RPMI7951 (cell line): ENCODE measurements around the gene AFF1. TPM values are rescaled to one million over a fixed set of nuclear protein-coding genes. Genes with fewer than 3 reads are reported as not detected.

Experiments used
- DNase-seq: peaks from one replicate; pipeline ENCODE4 v3.0.0-alpha.2; 2012; ENCODE audit warnings: low read depth
- total RNA-seq: library from RNA; depleted of rRNA; stranded (reverse); fragments of >200 nt; shearing (Covaris generic); gene quantifications from 2 replicates; pipeline ENCODE4 v1.2.3, GENCODE V29; 2014

AFF1 gene
- total RNA-seq, 1 experiment from 2014 or later = 9.5 TPM

- DNase-seq = no peak
Measured at GRCh38 chr4:86921608-86922252, 13.1 kb upstream of the AFF1 start.

- DNase-seq = peak; percentile 57
Measured at GRCh38 chr4:86924811-86925210, 10.0 kb upstream of the AFF1 start.

- no peak for DNase-seq
Measured at GRCh38 chr4:86926435-86927086, 8.2 kb upstream of the AFF1 start.

- DNase-seq = peak; percentile 88
Measured at GRCh38 chr4:86927843-86928395, 6.9 kb upstream of the AFF1 start.

- no peak for DNase-seq
Measured at GRCh38 chr4:86928400-86929255, 6.2 kb upstream of the AFF1 start.

GRCh38 chr4:86934147-86934770, 552 bp upstream of the AFF1 start:
- DNase-seq = no peak

- no peak for DNase-seq
Measured at GRCh38 chr4:86935566-86935852, 698 bp downstream of the AFF1 start.

GRCh38 chr4:86935853-86936733, 1.3 kb downstream of the AFF1 start:
- peak; percentile 75 for DNase-seq

GRCh38 chr4:86938771-86939520, 4.1 kb downstream of the AFF1 start:
- DNase-seq = no peak

- no peak for DNase-seq
Measured at GRCh38 chr4:86939729-86940575, 5.1 kb downstream of the AFF1 start.

GRCh38 chr4:86940920-86941460, 6.2 kb downstream of the AFF1 start:
- no peak for DNase-seq

- peak; percentile 30 for DNase-seq
Measured at GRCh38 chr4:86942185-86942666, 7.4 kb downstream of the AFF1 start.

GRCh38 chr4:86944964-86945781, 10.4 kb downstream of the AFF1 start:
- DNase-seq = no peak

GRCh38 chr4:86946868-86947500, 12.2 kb downstream of the AFF1 start:
- no peak for DNase-seq

GRCh38 chr4:86947501-86948120, 12.8 kb downstream of the AFF1 start:
- DNase-seq = no peak

GRCh38 chr4:86948276-86948675, 13.5 kb downstream of the AFF1 start:
- DNase-seq = no peak
